Parathyroid adenoma (tissue), 2 donors: Measurements from ENCODE around the gene TRNP1.

Experiments
- H2AFZ ChIP-seq: fragments of 300-600 bp; sonication (generic); one replicate; pipeline ENCODE4 v1.7.0; 2017; ENCODE audit warnings: antibody characterized with exemption, mild to moderate bottlenecking
- H3K27ac ChIP-seq: fragments of 300-600 bp; sonication (generic); one replicate; pipeline ENCODE4 v1.7.0; 2017
- H3K27me3 ChIP-seq: fragments of 300-600 bp; sonication (generic); one replicate; pipeline ENCODE4 v1.7.0; 2017; ENCODE audit warnings: low read length; ENCODE audit not compliant: control insufficient read depth, insufficient read depth
- H3K36me3 ChIP-seq: fragments of 300-600 bp; sonication (generic); one replicate; pipeline ENCODE4 v1.7.0; 2017; ENCODE audit warnings: low read length; ENCODE audit not compliant: control insufficient read depth, insufficient read depth
- H3K4me1 ChIP-seq: fragments of 300-600 bp; sonication (generic); one replicate; pipeline ENCODE4 v1.7.0; 2017; ENCODE audit warnings: control low read depth
- H3K4me2 ChIP-seq: fragments of 300-600 bp; sonication (generic); one replicate; pipeline ENCODE4 v1.7.0; 2017; ENCODE audit warnings: low read length
- H3K4me3 ChIP-seq: fragments of 300-600 bp; sonication (generic); one replicate; pipeline ENCODE4 v1.7.0; 2017; ENCODE audit warnings: low read depth, low read length
- H3K79me2 ChIP-seq: fragments of 300-600 bp; sonication (generic); one replicate; pipeline ENCODE4 v1.7.0; 2017; ENCODE audit warnings: control low read depth
- H3K9ac ChIP-seq: fragments of 300-600 bp; sonication (generic); one replicate; pipeline ENCODE4 v1.7.0; 2017; ENCODE audit warnings: mild to moderate bottlenecking
- H3K9me3 ChIP-seq: fragments of 300-600 bp; sonication (generic); one replicate; pipeline ENCODE4 v1.7.0; 2017; ENCODE audit warnings: low read length; ENCODE audit not compliant: control insufficient read depth
- CTCF ChIP-seq: fragments of 300-600 bp; sonication (generic); IDR thresholded peaks from one replicate; pipeline ENCODE4 v1.7.0; 2017; ENCODE audit warnings: antibody characterized with exemption, mild to moderate bottlenecking
- donor health status: primary hyperparathyroidism.

TRNP1 gene

DNA sequence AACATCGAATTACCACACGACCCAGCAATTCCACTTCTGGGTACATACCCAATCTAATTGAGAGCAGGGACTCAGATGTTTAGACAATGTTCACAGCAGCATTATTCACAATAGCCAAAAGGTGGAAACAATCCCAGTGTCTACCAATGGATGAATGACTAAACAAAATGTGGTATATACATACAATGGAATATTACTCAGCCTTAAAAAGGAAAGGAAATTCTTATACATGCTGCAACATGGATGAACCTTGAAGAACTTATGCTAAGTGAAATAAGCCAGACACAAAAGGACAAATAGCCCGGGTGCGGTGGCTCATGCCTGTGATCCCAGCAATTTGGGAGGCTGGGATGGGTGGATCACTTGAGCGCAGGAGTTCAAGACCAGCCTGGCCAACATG is 40.1 kb upstream of the TRNP1 start:
- H3K79me2 ChIP-seq: peaks cover 2% of the 10 kb centered on the region
- TF ChIP-seq CTCF: no peak

GRCh38 chr1:26956321-26956720 is 37.2 kb upstream of the TRNP1 start:
- no peaks in the 10 kb centered on the region for H3K4me1 ChIP-seq
- no peak overlapping the region for H3K27ac ChIP-seq
- H3K27me3 ChIP-seq: no peaks in the 10 kb centered on the region
- no peaks in the 10 kb centered on the region for H3K9me3 ChIP-seq
- H2AFZ ChIP-seq: no peak overlapping the region
- no peak overlapping the region for H3K9ac ChIP-seq
- H3K79me2 ChIP-seq: peaks cover 4% of the 10 kb centered on the region
- no peak overlapping the region for H3K4me3 ChIP-seq
- no peaks in the 10 kb centered on the region for H3K36me3 ChIP-seq
- TF ChIP-seq CTCF: no peak
- no peak overlapping the region for H3K4me2 ChIP-seq

More for the DNA sequence above, 40.1 kb upstream of the TRNP1 start:
- Histone ChIP-seq H3K4me2 (no peak overlapping the region), H2AFZ (no peak overlapping the region), H3K4me3 (no peak overlapping the region), H3K27ac (no peak overlapping the region), H3K9me3 (no peaks in the 10 kb centered on the region), H3K27me3 (no peaks in the 10 kb centered on the region), H3K4me1 (no peaks in the 10 kb centered on the region), H3K36me3 (no peaks in the 10 kb centered on the region), H3K9ac (no peak overlapping the region)

- no peak for TF ChIP-seq CTCF
- no peaks in the 10 kb centered on the region for H3K27me3 ChIP-seq
These were observed 36.2 kb upstream of the TRNP1 start for GRCh38 chr1:26957306-26957705.

DNA sequence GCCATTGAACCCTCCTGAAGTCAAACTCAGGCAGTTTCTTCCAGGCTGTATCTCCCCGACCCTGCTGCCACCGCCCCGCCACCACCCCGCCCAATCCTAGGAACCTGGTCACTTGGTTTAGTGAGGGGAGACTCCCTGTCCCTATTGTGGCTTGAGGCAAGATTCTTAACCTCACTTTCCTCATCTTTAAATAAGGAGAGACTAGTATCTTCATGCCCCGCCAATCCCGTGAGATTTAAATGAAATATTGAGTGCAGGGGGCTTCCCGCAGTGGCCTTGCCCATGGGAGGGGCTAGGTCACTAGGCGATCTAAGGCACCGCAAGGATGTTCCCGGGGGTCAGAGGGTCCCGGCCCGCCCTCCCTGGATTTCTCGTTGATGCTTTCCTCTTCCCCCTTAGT is 34.2 kb upstream of the TRNP1 start:
- no peak overlapping the region for H2AFZ ChIP-seq
- H3K27ac ChIP-seq: no peak overlapping the region
- no peaks in the 10 kb centered on the region for H3K36me3 ChIP-seq
- peak overlapping the region; percentile 76 for H3K4me3 ChIP-seq
- H3K27me3 ChIP-seq: no peaks in the 10 kb centered on the region
- no peak for TF ChIP-seq CTCF
- peaks cover 2% of the 10 kb centered on the region for H3K79me2 ChIP-seq
- peak overlapping the region; percentile 87 for H3K4me2 ChIP-seq
- no peaks in the 10 kb centered on the region for H3K4me1 ChIP-seq
- H3K9ac ChIP-seq: no peak overlapping the region
- no peaks in the 10 kb centered on the region for H3K9me3 ChIP-seq

More at GRCh38 chr1:26957306-26957705, 36.2 kb upstream of the TRNP1 start:
- H3K9ac ChIP-seq: no peak overlapping the region
- no peaks in the 10 kb centered on the region for H3K4me1 ChIP-seq
- no peak overlapping the region for H3K4me2 ChIP-seq
- H3K4me3 ChIP-seq: no peak overlapping the region
- peaks cover 2% of the 10 kb centered on the region for H3K79me2 ChIP-seq
- H3K9me3 ChIP-seq: no peaks in the 10 kb centered on the region
- no peak overlapping the region for H2AFZ ChIP-seq
- no peaks in the 10 kb centered on the region for H3K36me3 ChIP-seq
- H3K27ac ChIP-seq: no peak overlapping the region
